GM12878 (cell line): ENCODE data around the gene BTBD7. TPM values are rescaled to one million over a fixed set of nuclear protein-coding genes. Genes with fewer than 3 reads are reported as not detected.

Experiments
- ATAC-seq: fragments of 200-7000 bp; cut with Tn5 transposase; 3 replicates; pipeline ENCODE4 v1.9.1; 2020; ENCODE audit warnings: mild to moderate bottlenecking, moderate library complexity
- BruUV-seq: library from RNA; stranded (reverse); fragments of 400-500 nt; replicated peaks from 2 replicates; lab custom pipeline; 2021; lab: Mats Ljungman, UMichigan
- CTCF ChIA-PET: fragments of 300-600 bp; sonication (Branson Sonifier 250); formaldehyde crosslinking; extraction: SDS; loops from one replicate; lab custom pipeline; 2021; ENCODE audit warnings: inconsistent platforms; lab: Yijun Ruan, JAX
- POLR2A ChIA-PET: fragments of 350-600 bp; formaldehyde crosslinking; extraction: SDS; loops from one replicate; lab custom pipeline; 2021; ENCODE audit warnings: inconsistent platforms; lab: Charles Lee
- RAD21 ChIA-PET: fragments of 300-600 bp; sonication (Branson Sonifier 250); formaldehyde crosslinking; loops from one replicate; lab custom pipeline; 2023; ENCODE audit warnings: antibody characterized with exemption; ENCODE audit not compliant: unreplicated experiment; lab: Charles Lee
- SMC1A ChIA-PET: fragments of 300-600 bp; sonication (Branson Sonifier 250); formaldehyde crosslinking; loops from one replicate; lab custom pipeline; 2023; ENCODE audit not compliant: unreplicated experiment, uncharacterized antibody; lab: Charles Lee
- DNase-seq: peaks from one replicate; pipeline ENCODE4 v3.0.0-alpha.2; 2011; ENCODE audit warnings: low read depth, low spot score
- FAIRE-seq: peaks from 3 replicates; lab custom pipeline; 2011; peaks lifted over from hg19 to GRCh38; lab: Jason Lieb, UNC
- H2AFZ ChIP-seq: 2 replicates; pipeline ENCODE4 v1.6.0; 2011; ENCODE audit warnings: low read depth, low read length, control low read depth; ENCODE audit not compliant: control insufficient read depth
- H3K27ac ChIP-seq: 2 replicates; pipeline ENCODE4 v1.5.1; 2011; ENCODE audit warnings: control low read depth; ENCODE audit not compliant: control insufficient read depth, insufficient read depth
- H3K27me3 ChIP-seq, 2 experiments: replicated peaks in 1 of 2; 2 replicates each; pipeline versions ENCODE4 v1.6.0 to v1.6.1; 2011; ENCODE audit warnings: low read length in 1 of 2; ENCODE audit not compliant: control insufficient read depth in 2 of 2, insufficient read depth in 2 of 2
- H3K36me3 ChIP-seq, 2 experiments: 2 replicates each; pipeline ENCODE4 v1.5.1; 2011; ENCODE audit warnings: low read length in 1 of 2; ENCODE audit not compliant: control insufficient read depth in 2 of 2, insufficient read depth in 2 of 2
- H3K4me1 ChIP-seq: 2 replicates; pipeline ENCODE4 v1.6.1; 2011; ENCODE audit warnings: mild to moderate bottlenecking, low read length, moderate library complexity, mixed read lengths; ENCODE audit not compliant: control insufficient read depth, insufficient read depth
- H3K4me2 ChIP-seq: 2 replicates; pipeline ENCODE4 v1.6.0; 2011; ENCODE audit warnings: control low read depth; ENCODE audit not compliant: control insufficient read depth, insufficient read depth
- H3K4me3 ChIP-seq: fragments of 200-600 bp; sonication (generic); 2 replicates; pipeline ENCODE4 v1.5.1; 2016
- H3K79me2 ChIP-seq: 2 replicates; pipeline ENCODE4 v1.6.0; 2011; ENCODE audit warnings: low read length; ENCODE audit not compliant: control insufficient read depth, insufficient read depth
- H3K9ac ChIP-seq: 2 replicates; pipeline ENCODE4 v1.8.0; 2011; ENCODE audit warnings: low read length, control low read depth, mixed read lengths; ENCODE audit not compliant: control insufficient read depth, insufficient read depth
- H3K9me3 ChIP-seq: replicated peaks from 3 replicates; pipeline ENCODE4 v1.5.1; 2011; ENCODE audit warnings: mild to moderate bottlenecking, low read length; ENCODE audit not compliant: control insufficient read depth, insufficient read depth
- H4K20me1 ChIP-seq: 2 replicates; pipeline ENCODE4 v1.6.0; 2011; ENCODE audit not compliant: control insufficient read depth, insufficient read depth
- GABPA ChIP-seq: IDR thresholded peaks from 2 replicates; pipeline ENCODE4 v1.6.1; 2014; ENCODE audit warnings: antibody characterized with exemption, low read depth, mild to moderate bottlenecking, inconsistent platforms
- MEF2B ChIP-seq: fragments of 450-650 bp; IDR thresholded peaks from 2 replicates; pipeline ENCODE4 v1.6.1; 2018; ENCODE audit warnings: mild to moderate bottlenecking, moderate library complexity; ENCODE audit not compliant: partially characterized antibody, poor library complexity, severe bottlenecking
- PBX3 ChIP-seq: IDR thresholded peaks from 2 replicates; pipeline ENCODE4 v1.6.1; 2011; ENCODE audit warnings: mild to moderate bottlenecking, low read depth, low read length, moderate library complexity; ENCODE audit not compliant: insufficient replicate concordance
- RAD51 ChIP-seq: fragments of 450-650 bp; IDR thresholded peaks from 2 replicates; pipeline ENCODE4 v1.6.1; 2016; ENCODE audit warnings: moderate library complexity, mild to moderate bottlenecking, inconsistent platforms
- ZNF687 ChIP-seq: fragments of 450-650 bp; IDR thresholded peaks from 2 replicates; pipeline ENCODE4 v1.6.1; 2017; ENCODE audit warnings: mild to moderate bottlenecking, moderate library complexity
- WGBS: methylation state at CpG from one replicate; pipeline ENCODE4 v1.1.6; 2016; ENCODE audit warnings: low lambda C conversion rate; ENCODE audit not compliant: insufficient replicate concordance, insufficient coverage; ENCODE audit errors: missing lambda C conversion rate; 5-methylcytosine and 5-hydroxymethylcytosine counted together
- in situ Hi-C: fragments of 300-500 bp; cut with MboI; formaldehyde crosslinking; loops from 9 replicates; pipeline ENCODE4 v1.14.3; 2018; ENCODE audit warnings: mixed read lengths
- intact Hi-C: fragments of 100-400 bp; cut with micrococcal nuclease; formaldehyde crosslinking; loops from one replicate; pipeline ENCODE4 v1.14.2; 2022; ENCODE audit not compliant: unreplicated experiment
- polyA plus RNA-seq, 11 experiments: library from polyadenylated mRNA; depleted of rRNA in 4 of 11; unstranded in 6 of 11; stranded (reverse) in 5 of 11; fragments of >200 nt; fragmentation: Nextera tagmentation in 4 of 11; fragmentation: Illumina TruSeq in 1 of 11; extraction: Ambion mirVana in 4 of 11; extraction: Trizol in 1 of 11; gene quantifications; 1 replicate in 1 of 11; 2 replicates in 10 of 11; pipeline versions ENCODE4 v1.2.1 to v1.2.3, GENCODE V29; 2011 to 2016; ENCODE audit warnings: inconsistent platforms in 2 of 11, missing spikeins in 2 of 11, low read depth in 1 of 11
- total RNA-seq, 4 experiments: library from RNA; depleted of rRNA in 3 of 4; stranded (reverse); fragments of >200 nt in 3 of 4; fragmentation: Illumina TruSeq in 1 of 4; extraction: Trizol in 1 of 4; gene quantifications; 2 replicates each; pipeline versions ENCODE4 v1.2.1 to v1.2.3, GENCODE V29; 2013 to 2021

BTBD7 gene
- total and polyA plus RNA-seq, 10 of the 15 experiments (the other 5 are each of a cell fraction or from before 2014, with no cell fraction given), result 3.6 to 17.0 (median 9.6) TPM

GRCh38 chr14:93317210-93317874 is 15.5 kb downstream of the BTBD7 start (continued):
- TF ChIP-seq GABPA, result no peak

- no peak for DNase-seq
- in situ Hi-C loops (no loop called here), intact Hi-C loops (no loop called here)
- H3K9ac ChIP-seq, result no peak overlapping the region
- POLR2A ChIA-PET, result interaction anchor here (0.6 kb wide), 1 partner anchor 42 kb away, joined by 3 read pairs; no protein-coding TSS in a partner anchor
- TF ChIP-seq MEF2B, result no peak
- no peak for TF ChIP-seq RAD51
- H3K27me3 ChIP-seq, result no peaks in the 10 kb centered on the region
- H3K4me1 ChIP-seq, result peaks cover 21% of the 10 kb centered on the region
- H3K36me3 ChIP-seq, result no peaks in the 10 kb centered on the region; a peak in 2 of 4 replicates
- no peaks in the 10 kb centered on the region for H3K9me3 ChIP-seq
- BruUV-seq, result no TSS peak
- FAIRE-seq, result no peak
- no peak overlapping the region for H3K4me3 ChIP-seq
- H4K20me1 ChIP-seq, result no peaks in the 10 kb centered on the region
- SMC1A ChIA-PET, result interaction anchor here (1.7 to 7.4 kb wide), 3 partner anchors 14 to 109 kb away, joined by 5 to 41 read pairs (median 15); partner anchors contain the start of gene UBR7
- H3K79me2 ChIP-seq, result peaks cover 71% of the 10 kb centered on the region
- H3K4me2 ChIP-seq, result no peak overlapping the region
- no peak overlapping the region for H2AFZ ChIP-seq
- CTCF ChIA-PET, result interaction anchor here (1.4 to 4.6 kb wide), 2 partner anchors 9 to 13 kb away, joined by 9 to 26 read pairs; no protein-coding TSS in a partner anchor
- RAD21 ChIA-PET, result no interaction called here
- no peak for ATAC-seq
- H3K27ac ChIP-seq, result no peak overlapping the region
- WGBS, result 77% methylated on average over 4 of the region's 4 CpGs
Measured at GRCh38 chr14:93316716-93317115, 16.1 kb downstream of the BTBD7 start.

- Histone ChIP-seq H3K9me3 (no peaks in the 10 kb centered on the region), H3K27ac (no peak overlapping the region), H3K9ac (no peak overlapping the region), H3K4me3 (no peak overlapping the region), H3K79me2 (peaks cover 67% of the 10 kb centered on the region), H2AFZ (no peak overlapping the region), H3K4me2 (no peak overlapping the region), H4K20me1 (no peaks in the 10 kb centered on the region), H3K36me3 (no peaks in the 10 kb centered on the region; a peak in 1 of 4 replicates), H3K27me3 (no peaks in the 10 kb centered on the region), H3K4me1 (peaks cover 20% of the 10 kb centered on the region)
- ATAC-seq (no peak), DNase-seq (no peak), FAIRE-seq (no peak)
- ChIA-PET POLR2A (no interaction called here), CTCF (interaction anchor here (1.2 kb wide), 1 partner anchor 10 kb away, joined by 4 read pairs; no protein-coding TSS in a partner anchor), SMC1A (interaction anchor here (0.5 to 0.6 kb wide), 2 partner anchors 57 to 1044 kb away, joined by 3 to 4 read pairs; no protein-coding TSS in a partner anchor), RAD21 (no interaction called here)
- intact Hi-C loops, result no loop called here
- no TSS peak for BruUV-seq
- in situ Hi-C loops, result no loop called here
- TF ChIP-seq GABPA (no peak), PBX3 (no peak), MEF2B (no peak), ZNF687 (no peak)
Measured at GRCh38 chr14:93315575-93315974, 17.3 kb downstream of the BTBD7 start.
